HCT116 (cell line): ENCODE measurements around the gene SMG5. TPM values are rescaled to one million over a fixed set of nuclear protein-coding genes. Genes with fewer than 3 reads are reported as not detected.

ENCODE experiments used
- ATAC-seq: fragments of 200-7000 bp; cut with Tn5 transposase; 2 replicates; pipeline ENCODE4 v1.9.1; 2020; ENCODE audit warnings: mild to moderate bottlenecking, moderate library complexity
- BruUV-seq: library from RNA; stranded (reverse); fragments of 400-500 nt; replicated peaks from 2 replicates; lab custom pipeline; 2021; lab: Mats Ljungman, UMichigan
- CTCF ChIA-PET: fragments of 300-600 bp; sonication (Branson Sonifier 250); formaldehyde crosslinking; loops from one replicate; lab custom pipeline; 2021; ENCODE audit warnings: antibody characterized with exemption; lab: Charles Lee
- POLR2A ChIA-PET: fragments of 300-600, 350-600 bp; sonication (Branson Sonifier 250); formaldehyde crosslinking; loops from one replicate; lab custom pipeline; 2021; ENCODE audit warnings: antibody characterized with exemption; lab: Charles Lee
- RAD21 ChIA-PET, 2 experiments: fragments of 300-600 bp; sonication (Branson Sonifier 250); formaldehyde crosslinking; loops; one replicate each; lab custom pipeline; 2023; ENCODE audit warnings: low total read pairs in 2 of 2; ENCODE audit not compliant: uncharacterized antibody in 2 of 2, unreplicated experiment in 2 of 2, low non-redundant PET in 1 of 2; lab: Charles Lee
- DNase-seq: peaks from one replicate; pipeline ENCODE4 v3.0.0-alpha.2; 2010; ENCODE audit warnings: low read depth, low spot score
- H2AFZ ChIP-seq: fragments of 200-600 bp; shearing (Covaris generic), sonication (generic); 2 replicates; pipeline ENCODE4 v1.6.1; 2017; ENCODE audit warnings: low read depth, mixed run types, mixed read lengths, antibody characterized with exemption, low read length; ENCODE audit not compliant: poor library complexity, severe bottlenecking
- H3K27ac ChIP-seq: 2 replicates; pipeline ENCODE4 v1.5.1; 2012; ENCODE audit warnings: low read depth, low read length
- H3K27me3 ChIP-seq: fragments of 200-600 bp; sonication (generic); 2 replicates; pipeline ENCODE4 v1.6.1; 2016; ENCODE audit warnings: mixed run types, low read length, mixed read lengths; ENCODE audit not compliant: insufficient read depth
- H3K36me3 ChIP-seq, 2 experiments: fragments of 200-500 bp in 1 of 2; fragments of 200-600 bp in 1 of 2; sonication (Bioruptor generic) in 1 of 2; sonication (generic) in 1 of 2; 2 replicates each; pipeline versions ENCODE4 v1.5.1 to v1.6.1; 2014 to 2016; ENCODE audit warnings: low read length in 2 of 2, inconsistent platforms in 1 of 2, mixed read lengths in 1 of 2, mixed run types in 1 of 2; ENCODE audit not compliant: insufficient read depth in 2 of 2, control insufficient read depth in 1 of 2
- H3K4me1 ChIP-seq, 2 experiments: fragments of 200-600 bp in 1 of 2; sonication (generic) in 1 of 2; 2 replicates each; pipeline versions ENCODE4 v1.5.1 to v1.6.1; 2012 to 2017; ENCODE audit warnings: low read length in 2 of 2, inconsistent platforms in 1 of 2, mild to moderate bottlenecking in 1 of 2, mixed read lengths in 1 of 2, mixed run types in 1 of 2, moderate library complexity in 1 of 2; ENCODE audit not compliant: insufficient read depth in 2 of 2, control insufficient read depth in 1 of 2
- H3K4me2 ChIP-seq: fragments of 200-600 bp; sonication (generic); 2 replicates; pipeline ENCODE4 v1.6.1; 2017; ENCODE audit warnings: mixed run types, low read length, mixed read lengths
- H3K4me3 ChIP-seq, 2 experiments: fragments of 200-600 bp in 1 of 2; sonication (generic) in 1 of 2; replicated peaks in 1 of 2; 2 replicates each; pipeline ENCODE4 v1.5.1; 2011 to 2016; ENCODE audit warnings: low read length in 2 of 2, control low read depth in 1 of 2, low read depth in 1 of 2, mild to moderate bottlenecking in 1 of 2, mixed read lengths in 1 of 2, mixed run types in 1 of 2
- H3K79me2 ChIP-seq: fragments of 200-600 bp; sonication (generic); 2 replicates; pipeline ENCODE4 v1.6.1; 2017; ENCODE audit warnings: mild to moderate bottlenecking, mixed run types, low read length, moderate library complexity, mixed read lengths; ENCODE audit not compliant: insufficient read depth
- H3K9ac ChIP-seq: fragments of 200-600 bp; sonication (generic); 2 replicates; pipeline ENCODE4 v1.6.1; 2016; ENCODE audit warnings: low read length, mixed read lengths
- H3K9me2 ChIP-seq: fragments of 200-600 bp; sonication (generic), shearing (Covaris generic); 2 replicates; pipeline ENCODE4 v1.6.1; 2017; ENCODE audit warnings: mixed run types, mild to moderate bottlenecking, moderate library complexity; ENCODE audit not compliant: insufficient read depth
- H3K9me3 ChIP-seq, 2 experiments: fragments of 200-500 bp in 1 of 2; fragments of 200-600 bp in 1 of 2; sonication (Bioruptor generic) in 1 of 2; sonication (generic) in 1 of 2; 2 replicates each; pipeline ENCODE4 v1.6.1; 2014 to 2017; ENCODE audit warnings: low read length in 2 of 2, mixed read lengths in 2 of 2, inconsistent platforms in 1 of 2, low read depth in 1 of 2, mild to moderate bottlenecking in 1 of 2, mixed run types in 1 of 2, moderate library complexity in 1 of 2; ENCODE audit not compliant: control insufficient read depth in 1 of 2, insufficient read depth in 1 of 2
- H4K20me1 ChIP-seq: fragments of 200-600 bp; sonication (generic), shearing (Covaris generic); 2 replicates; pipeline ENCODE4 v1.6.1; 2017; ENCODE audit warnings: mixed run types, mild to moderate bottlenecking, moderate library complexity; ENCODE audit not compliant: insufficient read depth
- ATF3 ChIP-seq: IDR thresholded peaks from 2 replicates; pipeline ENCODE4 v1.6.1; 2012
- CEBPB ChIP-seq: IDR thresholded peaks from 2 replicates; pipeline ENCODE4 v1.6.1; 2012; ENCODE audit warnings: low read depth
- CTCF ChIP-seq, 3 experiments: fragments of 200-600 bp in 1 of 3; sonication (generic) in 1 of 3; IDR thresholded peaks in 2 of 3; conservative IDR thresholded peaks in 1 of 3; 2 replicates each; pipeline ENCODE4 v1.5.1; 2012 to 2017; ENCODE audit warnings: low read depth in 2 of 3, low read length in 2 of 3, antibody characterized with exemption in 1 of 3, borderline replicate concordance in 1 of 3, control low read depth in 1 of 3, mild to moderate bottlenecking in 1 of 3, mixed read lengths in 1 of 3, mixed run types in 1 of 3, moderate library complexity in 1 of 3; ENCODE audit not compliant: insufficient read depth in 1 of 3
- ELF1 ChIP-seq: IDR thresholded peaks from 2 replicates; pipeline ENCODE4 v1.6.1; 2012; ENCODE audit warnings: low read depth, borderline replicate concordance
- FOSL1 ChIP-seq: IDR thresholded peaks from 2 replicates; pipeline ENCODE4 v1.6.1; 2012; ENCODE audit warnings: low read depth
- REST ChIP-seq: IDR thresholded peaks from 2 replicates; pipeline ENCODE4 v1.6.1; 2012; ENCODE audit warnings: low read depth
- SP1 ChIP-seq: IDR thresholded peaks from 2 replicates; pipeline ENCODE4 v1.6.1; 2012; ENCODE audit warnings: low read depth
- intact Hi-C: fragments of 100-400 bp; cut with micrococcal nuclease; formaldehyde crosslinking; loops from 2 replicates; pipeline ENCODE4 v1.10.0; 2022
- total RNA-seq: library from RNA; stranded (reverse); gene quantifications from one replicate; pipeline ENCODE4 v1.2.1, GENCODE V29; 2021; ENCODE audit not compliant: unreplicated experiment

SMG5 gene
- total RNA-seq, 1 experiment from 2014 or later: 75.2 TPM

- Histone ChIP-seq H3K79me2 (no peaks in the 10 kb centered on the region), H3K9ac (no peak overlapping the region), H2AFZ (no peak overlapping the region), H3K36me3 (peaks cover 8 to 16% of the 10 kb centered on the region in 2 experiments), H4K20me1 (peaks cover 4% of the 10 kb centered on the region; the same call in 1 of the 2 replicates), H3K9me2 (no peaks in the 10 kb centered on the region), H3K27ac (no peak overlapping the region), H3K4me2 (no peak overlapping the region), H3K4me1 (no peaks in the 10 kb centered on the region), H3K4me3 (no peak overlapping the region), H3K9me3 (no peaks in the 10 kb centered on the region), H3K27me3 (no peaks in the 10 kb centered on the region)
- ChIA-PET RAD21 (no interaction called here), CTCF (no interaction called here), POLR2A (no interaction called here)
- no peak for ATAC-seq
- no TSS peak for BruUV-seq
- intact Hi-C loops: no loop called here
- no peak for DNase-seq
- TF ChIP-seq CTCF (IDR thresholded peaks at IDR 0.05 in 2 of 3, conservative IDR thresholded peaks at IDR 0.05 in 1 of 3; ENCODE audit: borderline replicate concordance in 1 of 3, insufficient read depth in 1 of 3, low read depth in 2 of 3, low read length in 2 of 3) (no peak), CEBPB (no peak), FOSL1 (no peak), SP1 (no peak), ELF1 (no peak)
These were observed 20.6 kb upstream of the SMG5 start for GRCh38 chr1:156303241-156303640.

GRCh38 chr1:156298852-156299357 lies 16.3 kb upstream of the SMG5 start, which contains the start of gene VHLL:
Gene VHLL, minus strand, starts transcription at chr1:156299307. Its CDS starts 118 bp downstream, at chr1:156299189.
- ChIA-PET RAD21 (no interaction called here), CTCF (no interaction called here), POLR2A (no interaction called here)
- no peaks in the 10 kb centered on the region for H4K20me1 ChIP-seq
- H3K27me3 ChIP-seq: no peaks in the 10 kb centered on the region
- no peak within 1 kb of the TSS for H3K4me3 ChIP-seq
- ATAC-seq (no peak), DNase-seq (no peak)
- intact Hi-C loops: no loop called here
- H3K36me3 ChIP-seq: no peaks in the 10 kb centered on the region; a peak in 1 of 4 replicates
- no peak within 1 kb of the TSS for H2AFZ ChIP-seq
- no peak within 1 kb of the TSS for H3K4me2 ChIP-seq
- no peaks in the 10 kb centered on the region for H3K9me3 ChIP-seq
- H3K4me1 ChIP-seq: peaks cover 4 to 14% of the 10 kb centered on the region in 2 experiments; a peak in 3 of 4 replicates
- H3K9ac ChIP-seq: no peak within 1 kb of the TSS
- no TSS peak for BruUV-seq
- no peak within 1 kb of the TSS for H3K27ac ChIP-seq
- H3K79me2 ChIP-seq: no peaks in the 10 kb centered on the region
- TF ChIP-seq ATF3 (no peak), REST (no peak)
- no peaks in the 10 kb centered on the region for H3K9me2 ChIP-seq
